ENCODE results near the gene IPO7. TPM values are rescaled to one million over a fixed set of nuclear protein-coding genes. Genes with fewer than 3 reads are reported as not detected.

The IPO7 gene
- total and polyA plus RNA-seq, 2 of the 13 experiments (the other 11 are each of a cell fraction or from before 2014, with no cell fraction given), result 59.4 to 98.4 TPM

DNA sequence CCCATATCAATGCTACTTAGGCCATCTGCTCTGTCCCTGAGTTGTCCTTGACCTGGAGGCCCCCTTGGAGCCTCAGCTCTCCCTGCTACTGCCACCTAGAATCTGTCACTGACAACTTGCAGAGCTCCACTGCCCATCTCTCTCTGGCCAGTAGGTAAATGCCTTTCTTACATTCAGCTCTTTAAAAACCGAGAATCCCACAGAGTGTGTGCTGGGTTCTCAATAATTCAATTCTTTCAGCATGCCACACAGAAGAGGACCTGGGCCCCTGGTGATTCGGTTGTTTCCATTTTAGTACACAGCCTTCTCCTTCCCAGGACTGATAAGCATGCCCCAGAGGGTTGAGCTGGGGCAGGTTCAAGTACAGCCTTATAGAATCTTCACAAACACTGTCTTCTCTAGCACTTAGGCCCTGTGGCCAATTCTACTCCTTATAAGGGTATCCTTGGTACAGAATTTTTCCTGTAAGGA is 22.0 kb upstream of the IPO7 start (continued):
- peak; percentile 70; the same call in 1 of the 2 replicates for TF ChIP-seq ZNF770 (CRISPR knock-in tag; IDR thresholded peaks at IDR 0.05)
- TF ChIP-seq ZNF292 (CRISPR knock-in tag; IDR thresholded peaks at IDR 0.05; ENCODE audit: borderline replicate concordance, low read depth), result peak; percentile 54; the same call in 1 of the 2 replicates
- TF ChIP-seq ZNF615 (CRISPR knock-in tag; IDR thresholded peaks at IDR 0.05; ENCODE audit: borderline replicate concordance), result no peak
- TF ChIP-seq, protein P1, sequence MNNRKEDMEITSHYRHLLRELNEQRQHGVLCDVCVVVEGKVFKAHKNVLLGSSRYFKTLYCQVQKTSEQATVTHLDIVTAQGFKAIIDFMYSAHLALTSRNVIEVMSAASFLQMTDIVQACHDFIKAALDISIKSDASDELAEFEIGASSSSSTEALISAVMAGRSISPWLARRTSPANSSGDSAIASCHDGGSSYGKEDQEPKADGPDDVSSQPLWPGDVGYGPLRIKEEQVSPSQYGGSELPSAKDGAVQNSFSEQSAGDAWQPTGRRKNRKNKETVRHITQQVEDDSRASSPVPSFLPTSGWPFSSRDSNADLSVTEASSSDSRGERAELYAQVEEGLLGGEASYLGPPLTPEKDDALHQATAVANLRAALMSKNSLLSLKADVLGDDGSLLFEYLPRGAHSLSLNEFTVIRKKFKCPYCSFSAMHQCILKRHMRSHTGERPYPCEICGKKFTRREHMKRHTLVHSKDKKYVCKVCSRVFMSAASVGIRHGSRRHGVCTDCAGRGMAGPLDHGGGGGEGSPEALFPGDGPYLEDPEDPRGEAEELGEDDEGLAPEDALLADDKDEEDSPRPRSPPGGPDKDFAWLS (CRISPR knock-in tag; IDR thresholded peaks at IDR 0.05; ENCODE audit: borderline replicate concordance), result no peak
- no peak for TF ChIP-seq ZNF850 (CRISPR knock-in tag; conservative IDR thresholded peaks at IDR 0.05)
- TF ChIP-seq, protein P2, sequence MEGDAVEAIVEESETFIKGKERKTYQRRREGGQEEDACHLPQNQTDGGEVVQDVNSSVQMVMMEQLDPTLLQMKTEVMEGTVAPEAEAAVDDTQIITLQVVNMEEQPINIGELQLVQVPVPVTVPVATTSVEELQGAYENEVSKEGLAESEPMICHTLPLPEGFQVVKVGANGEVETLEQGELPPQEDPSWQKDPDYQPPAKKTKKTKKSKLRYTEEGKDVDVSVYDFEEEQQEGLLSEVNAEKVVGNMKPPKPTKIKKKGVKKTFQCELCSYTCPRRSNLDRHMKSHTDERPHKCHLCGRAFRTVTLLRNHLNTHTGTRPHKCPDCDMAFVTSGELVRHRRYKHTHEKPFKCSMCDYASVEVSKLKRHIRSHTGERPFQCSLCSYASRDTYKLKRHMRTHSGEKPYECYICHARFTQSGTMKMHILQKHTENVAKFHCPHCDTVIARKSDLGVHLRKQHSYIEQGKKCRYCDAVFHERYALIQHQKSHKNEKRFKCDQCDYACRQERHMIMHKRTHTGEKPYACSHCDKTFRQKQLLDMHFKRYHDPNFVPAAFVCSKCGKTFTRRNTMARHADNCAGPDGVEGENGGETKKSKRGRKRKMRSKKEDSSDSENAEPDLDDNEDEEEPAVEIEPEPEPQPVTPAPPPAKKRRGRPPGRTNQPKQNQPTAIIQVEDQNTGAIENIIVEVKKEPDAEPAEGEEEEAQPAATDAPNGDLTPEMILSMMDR (CRISPR knock-in tag; IDR thresholded peaks at IDR 0.05), result peak; percentile 53
- TF ChIP-seq, protein P3, sequence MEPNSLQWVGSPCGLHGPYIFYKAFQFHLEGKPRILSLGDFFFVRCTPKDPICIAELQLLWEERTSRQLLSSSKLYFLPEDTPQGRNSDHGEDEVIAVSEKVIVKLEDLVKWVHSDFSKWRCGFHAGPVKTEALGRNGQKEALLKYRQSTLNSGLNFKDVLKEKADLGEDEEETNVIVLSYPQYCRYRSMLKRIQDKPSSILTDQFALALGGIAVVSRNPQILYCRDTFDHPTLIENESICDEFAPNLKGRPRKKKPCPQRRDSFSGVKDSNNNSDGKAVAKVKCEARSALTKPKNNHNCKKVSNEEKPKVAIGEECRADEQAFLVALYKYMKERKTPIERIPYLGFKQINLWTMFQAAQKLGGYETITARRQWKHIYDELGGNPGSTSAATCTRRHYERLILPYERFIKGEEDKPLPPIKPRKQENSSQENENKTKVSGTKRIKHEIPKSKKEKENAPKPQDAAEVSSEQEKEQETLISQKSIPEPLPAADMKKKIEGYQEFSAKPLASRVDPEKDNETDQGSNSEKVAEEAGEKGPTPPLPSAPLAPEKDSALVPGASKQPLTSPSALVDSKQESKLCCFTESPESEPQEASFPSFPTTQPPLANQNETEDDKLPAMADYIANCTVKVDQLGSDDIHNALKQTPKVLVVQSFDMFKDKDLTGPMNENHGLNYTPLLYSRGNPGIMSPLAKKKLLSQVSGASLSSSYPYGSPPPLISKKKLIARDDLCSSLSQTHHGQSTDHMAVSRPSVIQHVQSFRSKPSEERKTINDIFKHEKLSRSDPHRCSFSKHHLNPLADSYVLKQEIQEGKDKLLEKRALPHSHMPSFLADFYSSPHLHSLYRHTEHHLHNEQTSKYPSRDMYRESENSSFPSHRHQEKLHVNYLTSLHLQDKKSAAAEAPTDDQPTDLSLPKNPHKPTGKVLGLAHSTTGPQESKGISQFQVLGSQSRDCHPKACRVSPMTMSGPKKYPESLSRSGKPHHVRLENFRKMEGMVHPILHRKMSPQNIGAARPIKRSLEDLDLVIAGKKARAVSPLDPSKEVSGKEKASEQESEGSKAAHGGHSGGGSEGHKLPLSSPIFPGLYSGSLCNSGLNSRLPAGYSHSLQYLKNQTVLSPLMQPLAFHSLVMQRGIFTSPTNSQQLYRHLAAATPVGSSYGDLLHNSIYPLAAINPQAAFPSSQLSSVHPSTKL (CRISPR knock-in tag; IDR thresholded peaks at IDR 0.05), result peak; percentile 65
- TF ChIP-seq ZNF549 (CRISPR knock-in tag; IDR thresholded peaks at IDR 0.05), result no peak
- peak; percentile 48; the same call in 1 of the 2 replicates for TF ChIP-seq HDAC2 (CRISPR knock-in tag; IDR thresholded peaks at IDR 0.05)
- TF ChIP-seq, protein P4, sequence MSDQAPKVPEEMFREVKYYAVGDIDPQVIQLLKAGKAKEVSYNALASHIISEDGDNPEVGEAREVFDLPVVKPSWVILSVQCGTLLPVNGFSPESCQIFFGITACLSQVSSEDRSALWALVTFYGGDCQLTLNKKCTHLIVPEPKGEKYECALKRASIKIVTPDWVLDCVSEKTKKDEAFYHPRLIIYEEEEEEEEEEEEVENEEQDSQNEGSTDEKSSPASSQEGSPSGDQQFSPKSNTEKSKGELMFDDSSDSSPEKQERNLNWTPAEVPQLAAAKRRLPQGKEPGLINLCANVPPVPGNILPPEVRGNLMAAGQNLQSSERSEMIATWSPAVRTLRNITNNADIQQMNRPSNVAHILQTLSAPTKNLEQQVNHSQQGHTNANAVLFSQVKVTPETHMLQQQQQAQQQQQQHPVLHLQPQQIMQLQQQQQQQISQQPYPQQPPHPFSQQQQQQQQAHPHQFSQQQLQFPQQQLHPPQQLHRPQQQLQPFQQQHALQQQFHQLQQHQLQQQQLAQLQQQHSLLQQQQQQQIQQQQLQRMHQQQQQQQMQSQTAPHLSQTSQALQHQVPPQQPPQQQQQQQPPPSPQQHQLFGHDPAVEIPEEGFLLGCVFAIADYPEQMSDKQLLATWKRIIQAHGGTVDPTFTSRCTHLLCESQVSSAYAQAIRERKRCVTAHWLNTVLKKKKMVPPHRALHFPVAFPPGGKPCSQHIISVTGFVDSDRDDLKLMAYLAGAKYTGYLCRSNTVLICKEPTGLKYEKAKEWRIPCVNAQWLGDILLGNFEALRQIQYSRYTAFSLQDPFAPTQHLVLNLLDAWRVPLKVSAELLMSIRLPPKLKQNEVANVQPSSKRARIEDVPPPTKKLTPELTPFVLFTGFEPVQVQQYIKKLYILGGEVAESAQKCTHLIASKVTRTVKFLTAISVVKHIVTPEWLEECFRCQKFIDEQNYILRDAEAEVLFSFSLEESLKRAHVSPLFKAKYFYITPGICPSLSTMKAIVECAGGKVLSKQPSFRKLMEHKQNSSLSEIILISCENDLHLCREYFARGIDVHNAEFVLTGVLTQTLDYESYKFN (CRISPR knock-in tag; conservative IDR thresholded peaks at IDR 0.05), result peak; percentile 56
- TF ChIP-seq, protein P5, sequence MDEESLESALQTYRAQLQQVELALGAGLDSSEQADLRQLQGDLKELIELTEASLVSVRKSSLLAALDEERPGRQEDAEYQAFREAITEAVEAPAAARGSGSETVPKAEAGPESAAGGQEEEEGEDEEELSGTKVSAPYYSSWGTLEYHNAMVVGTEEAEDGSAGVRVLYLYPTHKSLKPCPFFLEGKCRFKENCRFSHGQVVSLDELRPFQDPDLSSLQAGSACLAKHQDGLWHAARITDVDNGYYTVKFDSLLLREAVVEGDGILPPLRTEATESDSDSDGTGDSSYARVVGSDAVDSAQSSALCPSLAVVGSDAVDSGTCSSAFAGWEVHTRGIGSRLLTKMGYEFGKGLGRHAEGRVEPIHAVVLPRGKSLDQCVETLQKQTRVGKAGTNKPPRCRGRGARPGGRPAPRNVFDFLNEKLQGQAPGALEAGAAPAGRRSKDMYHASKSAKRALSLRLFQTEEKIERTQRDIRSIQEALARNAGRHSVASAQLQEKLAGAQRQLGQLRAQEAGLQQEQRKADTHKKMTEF (CRISPR knock-in tag; IDR thresholded peaks at IDR 0.05), result no peak
- TF ChIP-seq BCL3 (CRISPR knock-in tag; IDR thresholded peaks at IDR 0.05), result no peak

Data from HepG2 (cell line).